GM23338 (cell line): Measurements from ENCODE around the gene VANGL1. TPM values are rescaled to one million over a fixed set of nuclear protein-coding genes. Genes with fewer than 3 reads are reported as not detected.

Source experiments
- ATAC-seq: fragments of 200-7000 bp; cut with Tn5 transposase; 3 replicates; pipeline ENCODE4 v1.9.1; 2020
- DNase-seq: peaks from one replicate; pipeline ENCODE4 v3.0.0-alpha.2; 2015; ENCODE audit warnings: low spot score
- H2AFZ ChIP-seq: fragments of 200-600 bp; sonication (generic); 2 replicates; pipeline ENCODE4 v1.8.0; 2016; ENCODE audit warnings: antibody characterized with exemption, mild to moderate bottlenecking, moderate library complexity
- H3F3A ChIP-seq: fragments of 200-600 bp; sonication (generic); replicated peaks from 2 replicates; pipeline ENCODE4 v1.8.0; 2017; ENCODE audit warnings: antibody characterized with exemption, mixed run types, low read depth
- H3K27ac ChIP-seq: fragments of 200-600 bp; sonication (generic); 2 replicates; pipeline ENCODE4 v1.6.1; 2016; ENCODE audit warnings: low read depth
- H3K27me3 ChIP-seq: fragments of 200-600 bp; sonication (generic); 2 replicates; pipeline ENCODE4 v1.8.0; 2016; ENCODE audit warnings: mild to moderate bottlenecking, mixed run types, moderate library complexity; ENCODE audit not compliant: insufficient read depth
- H3K36me3 ChIP-seq: fragments of 200-600 bp; sonication (generic); 2 replicates; pipeline ENCODE4 v1.8.0; 2016; ENCODE audit warnings: mild to moderate bottlenecking; ENCODE audit not compliant: insufficient read depth
- H3K4me1 ChIP-seq: fragments of 200-600 bp; sonication (generic); 2 replicates; pipeline ENCODE4 v1.8.0; 2016; ENCODE audit warnings: mild to moderate bottlenecking, moderate library complexity; ENCODE audit not compliant: insufficient read depth
- H3K4me2 ChIP-seq: fragments of 200-600 bp; sonication (generic); 2 replicates; pipeline ENCODE4 v1.7.1; 2017; ENCODE audit warnings: mixed run types
- H3K4me3 ChIP-seq: fragments of 200-600 bp; sonication (generic); 2 replicates; pipeline ENCODE4 v1.6.1; 2016; ENCODE audit warnings: mixed run types
- H3K79me2 ChIP-seq: fragments of 200-600 bp; sonication (generic); replicated peaks from 2 replicates; pipeline ENCODE4 v1.8.0; 2017; ENCODE audit warnings: mild to moderate bottlenecking; ENCODE audit not compliant: insufficient read depth
- H3K9me2 ChIP-seq: fragments of 200-600 bp; sonication (generic); 2 replicates; pipeline ENCODE4 v1.8.0; 2017; ENCODE audit not compliant: insufficient read depth
- H4K20me1 ChIP-seq: fragments of 200-600 bp; sonication (generic); replicated peaks from 2 replicates; pipeline ENCODE4 v1.8.0; 2017; ENCODE audit warnings: mild to moderate bottlenecking; ENCODE audit not compliant: insufficient read depth
- H3K27ac Mint-ChIP-seq: 2 replicates; pipeline ENCODE4 v1.8.0; 2020; ENCODE audit warnings: inconsistent platforms, mild to moderate bottlenecking, moderate library complexity, mixed read lengths
- H3K27me3 Mint-ChIP-seq: 3 replicates; pipeline ENCODE4 v1.8.0; 2022; ENCODE audit warnings: low read depth, mild to moderate bottlenecking, moderate library complexity, mixed read lengths, inconsistent platforms; ENCODE audit not compliant: insufficient read depth, poor library complexity
- H3K36me3 Mint-ChIP-seq: 3 replicates; pipeline ENCODE4 v1.8.0; 2021; ENCODE audit warnings: low read depth, mild to moderate bottlenecking, inconsistent platforms, moderate library complexity, mixed read lengths
- H3K4me1 Mint-ChIP-seq: 3 replicates; pipeline ENCODE4 v1.8.0; 2020; ENCODE audit warnings: mild to moderate bottlenecking, inconsistent platforms, mixed read lengths
- H3K4me3 Mint-ChIP-seq: 3 replicates; pipeline ENCODE4 v1.8.0; 2021; ENCODE audit warnings: moderate library complexity, mild to moderate bottlenecking, inconsistent platforms, mixed read lengths
- H3K9me3 Mint-ChIP-seq: 3 replicates; pipeline ENCODE4 v1.8.0; 2020; ENCODE audit warnings: moderate library complexity, mild to moderate bottlenecking, inconsistent platforms, mixed read lengths
- CTCF ChIP-seq, 2 experiments: fragments of 200-600 bp in 1 of 2; sonication (generic) in 1 of 2; conservative IDR thresholded peaks; 2 replicates each; pipeline versions ENCODE4 v1.5.1 to v1.6.1; 2016 to 2017; ENCODE audit warnings: antibody characterized with exemption in 2 of 2, low read depth in 2 of 2, mild to moderate bottlenecking in 2 of 2, moderate library complexity in 1 of 2
- EZH2 ChIP-seq: fragments of 200-600 bp; sonication (generic); IDR thresholded peaks from one replicate; pipeline ENCODE4 v1.8.0; 2017; ENCODE audit warnings: antibody characterized with exemption, mild to moderate bottlenecking, low read depth; ENCODE audit not compliant: unreplicated experiment
- EZH2phosphoT487 ChIP-seq: fragments of 200-600 bp; sonication (generic); IDR thresholded peaks from one replicate; pipeline ENCODE4 v1.8.1; 2018; ENCODE audit warnings: antibody characterized with exemption; ENCODE audit not compliant: unreplicated experiment
- NANOG ChIP-seq: IDR thresholded peaks from 2 replicates; pipeline ENCODE4 v1.6.1; 2016; ENCODE audit warnings: antibody characterized with exemption, borderline replicate concordance
- POLR2AphosphoS5 ChIP-seq: IDR thresholded peaks from 2 replicates; pipeline ENCODE4 v1.6.1; 2016; ENCODE audit warnings: antibody characterized with exemption, low read depth
- REST ChIP-seq: IDR thresholded peaks from one replicate; pipeline ENCODE4 v1.6.1; 2018; ENCODE audit warnings: antibody characterized with exemption; ENCODE audit not compliant: unreplicated experiment
- ZNF114 ChIP-seq: fragments of 250-450 bp; sonication (Bioruptor Pico); IDR thresholded peaks from 2 replicates; pipeline ENCODE4 v1.5.0; 2020; ENCODE audit warnings: mild to moderate bottlenecking, moderate library complexity
- ZNF462 ChIP-seq: fragments of 250-450 bp; sonication (Bioruptor Pico); IDR thresholded peaks from 2 replicates; pipeline ENCODE4 v1.5.0; 2020; ENCODE audit warnings: mild to moderate bottlenecking, moderate library complexity
- polyA plus RNA-seq: library from polyadenylated mRNA; unstranded; fragments of >200 nt; fragmentation: Nextera tagmentation; extraction: Ambion mirVana; gene quantifications from 2 replicates; pipeline ENCODE4 v1.2.1, GENCODE V29; 2016
- total RNA-seq: library from RNA; depleted of rRNA; stranded (reverse); fragments of >200 nt; shearing (Covaris generic); gene quantifications from 2 replicates; pipeline ENCODE4 v1.2.3, GENCODE V29; 2014

The VANGL1 gene
- total and polyA plus RNA-seq, 2 experiments from 2014 or later: 4.4 to 14.4 TPM

- TF ChIP-seq REST (no peak), POLR2AphosphoS5 (no peak), EZH2phosphoT487 (no peak), NANOG (no peak), ZNF114 (CRISPR knock-in tag) (no peak), CTCF (conservative IDR thresholded peaks at IDR 0.05; ENCODE audit: low read depth in 2 of 2) (no peak)
Observed at GRCh38 chr1:115719285-115719684, 77.5 kb downstream of the VANGL1 start (continued).

- TF ChIP-seq EZH2 (no peak), REST (no peak), POLR2AphosphoS5 (no peak), ZNF462 (CRISPR knock-in tag) (no peak)
- Histone ChIP-seq H3K4me2 (no peak overlapping the region), H3K36me3 (no peaks in the 10 kb centered on the region), H4K20me1 (no peaks in the 10 kb centered on the region), H3K4me3 (no peak overlapping the region), H3K27ac (no peak overlapping the region), H2AFZ (no peak overlapping the region), H3K79me2 (no peaks in the 10 kb centered on the region), H3K4me1 (no peaks in the 10 kb centered on the region), H3F3A (no peaks in the 10 kb centered on the region), H3K9me2 (no peaks in the 10 kb centered on the region), H3K27me3 (no peaks in the 10 kb centered on the region)
- Mint-ChIP-seq H3K9me3 (no peaks in the 10 kb centered on the region), H3K27me3 (peaks cover 6% of the 10 kb centered on the region), H3K36me3 (no peaks in the 10 kb centered on the region), H3K4me3 (no peak overlapping the region), H3K4me1 (peaks cover 4% of the 10 kb centered on the region), H3K27ac (no peak overlapping the region)
- no peak for DNase-seq
- ATAC-seq: no peak
Observed at GRCh38 chr1:115722221-115722620, 80.5 kb downstream of the VANGL1 start.
